Upper lobe of left lung (tissue), 4 donors: Measurements from ENCODE around the gene PRODH.
"Not testable (repeated sequence)": the region's sequence is repeated elsewhere in the genome, so short reads cannot be mapped to it uniquely, and the experiment has no call there.

Source experiments
- POLR2A ChIP-seq, 4 donors: fragments of 450-650 bp; IDR thresholded peaks; one replicate each; pipeline ENCODE4 v1.5.1; 2016 to 2017; ENCODE audit warnings: antibody characterized with exemption in 4 of 4, mild to moderate bottlenecking in 2 of 4
- POLR2AphosphoS5 ChIP-seq, 2 donors: sonication (generic); formaldehyde crosslinking; IDR thresholded peaks; one replicate each; pipeline ENCODE4 v1.5.1; 2017; ENCODE audit warnings: antibody characterized with exemption in 2 of 2
- TF ChIP-seq, protein P1 (sequence below), 6 experiments: fragments of 450-650 bp in 4 of 6; fragments of 200-600 bp in 2 of 6; sonication (generic) in 2 of 6; IDR thresholded peaks; one replicate each; pipeline ENCODE4 v1.5.1; 2016 to 2019; ENCODE audit warnings: antibody characterized with exemption in 6 of 6

DNA sequence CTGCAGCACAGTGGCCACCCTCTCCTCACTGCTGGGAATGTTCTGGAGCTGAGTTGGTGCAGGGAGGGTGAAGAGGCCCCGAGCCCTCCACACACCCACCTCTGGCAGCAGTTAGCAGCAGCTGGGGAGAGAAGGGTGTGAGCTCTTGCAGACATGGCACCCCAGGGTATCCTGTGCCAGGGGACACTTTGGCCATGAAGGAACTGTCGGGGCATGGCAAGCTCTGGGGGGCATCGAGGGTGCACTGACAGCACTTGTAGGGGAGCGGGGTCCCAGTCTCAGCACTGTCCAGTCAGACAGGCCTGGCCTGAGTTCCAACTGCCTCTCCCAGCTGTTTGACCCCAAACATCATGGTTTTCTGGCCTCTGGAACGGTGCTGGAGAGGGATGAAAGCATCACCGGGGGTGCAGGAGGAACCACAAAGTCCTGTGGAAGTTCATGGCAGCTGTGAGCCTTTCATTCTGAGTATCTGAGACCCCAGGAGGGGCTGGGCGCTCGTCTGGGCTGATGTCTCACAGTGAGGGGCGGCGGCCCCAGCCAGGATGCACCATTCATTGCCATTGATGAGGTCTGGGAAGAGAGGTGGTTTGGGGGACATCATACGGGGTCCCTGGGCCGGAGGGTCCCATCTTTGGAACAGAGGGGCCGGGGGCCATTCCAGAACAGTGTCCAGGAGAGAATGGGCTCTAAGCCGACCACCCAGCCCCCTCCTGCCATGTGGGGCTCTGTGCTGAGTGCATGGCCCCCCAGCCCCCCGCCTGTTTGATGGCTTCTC is 20.2 kb upstream of the PRODH start:
- TF ChIP-seq, protein P1, sequence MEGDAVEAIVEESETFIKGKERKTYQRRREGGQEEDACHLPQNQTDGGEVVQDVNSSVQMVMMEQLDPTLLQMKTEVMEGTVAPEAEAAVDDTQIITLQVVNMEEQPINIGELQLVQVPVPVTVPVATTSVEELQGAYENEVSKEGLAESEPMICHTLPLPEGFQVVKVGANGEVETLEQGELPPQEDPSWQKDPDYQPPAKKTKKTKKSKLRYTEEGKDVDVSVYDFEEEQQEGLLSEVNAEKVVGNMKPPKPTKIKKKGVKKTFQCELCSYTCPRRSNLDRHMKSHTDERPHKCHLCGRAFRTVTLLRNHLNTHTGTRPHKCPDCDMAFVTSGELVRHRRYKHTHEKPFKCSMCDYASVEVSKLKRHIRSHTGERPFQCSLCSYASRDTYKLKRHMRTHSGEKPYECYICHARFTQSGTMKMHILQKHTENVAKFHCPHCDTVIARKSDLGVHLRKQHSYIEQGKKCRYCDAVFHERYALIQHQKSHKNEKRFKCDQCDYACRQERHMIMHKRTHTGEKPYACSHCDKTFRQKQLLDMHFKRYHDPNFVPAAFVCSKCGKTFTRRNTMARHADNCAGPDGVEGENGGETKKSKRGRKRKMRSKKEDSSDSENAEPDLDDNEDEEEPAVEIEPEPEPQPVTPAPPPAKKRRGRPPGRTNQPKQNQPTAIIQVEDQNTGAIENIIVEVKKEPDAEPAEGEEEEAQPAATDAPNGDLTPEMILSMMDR (IDR thresholded peaks at IDR 0.05), result not testable (repeated sequence)
- TF ChIP-seq POLR2AphosphoS5, POLR2A (IDR thresholded peaks at IDR 0.05): not testable (repeated sequence)
